Erythroblast (primary cell): ENCODE measurements around the gene MYO1D.

Experiments
- GATA1 ChIP-seq: IDR thresholded peaks from 2 replicates; pipeline ENCODE4 v1.6.1; 2011; ENCODE audit warnings: low read depth, mild to moderate bottlenecking, control low read depth, low read length, moderate library complexity
- POLR2A ChIP-seq: IDR thresholded peaks from 2 replicates; pipeline ENCODE4 v1.6.1; 2011; ENCODE audit warnings: mild to moderate bottlenecking, low read length

GRCh38 chr17:32795339-32795979, 81.5 kb downstream of the MYO1D start:
- TF ChIP-seq POLR2A, result no peak
- no peak for TF ChIP-seq GATA1
